Cerebellar nuclear complex (tissue), 1 donor: ENCODE data around the gene CMTM6.
"Not testable (repeated sequence)": the region's sequence is repeated elsewhere in the genome, so short reads cannot be mapped to it uniquely, and the experiment has no call there.

Experiments used
- DNase-seq, 2 experiments: peaks; one replicate each; lab custom pipeline; 2025; lab: John Stamatoyannopoulos, UW

CMTM6 gene

GRCh38 chr3:32466808-32467207 is 35.8 kb downstream of the CMTM6 start:
- not testable (repeated sequence) for DNase-seq

GRCh38 chr3:32464726-32465125 is 37.9 kb downstream of the CMTM6 start:
- DNase-seq, result not testable (repeated sequence)

GRCh38 chr3:32463415-32463814 is 39.2 kb downstream of the CMTM6 start:
- peak in 1 of 2 experiments; percentile 14 for DNase-seq

GRCh38 chr3:32462191-32462986 is 40.3 kb downstream of the CMTM6 start:
- not testable (repeated sequence) for DNase-seq

GRCh38 chr3:32460817-32461496 is 41.7 kb downstream of the CMTM6 start:
- not testable (repeated sequence) for DNase-seq

GRCh38 chr3:32460031-32460749 is 42.5 kb downstream of the CMTM6 start:
- no peak for DNase-seq

- no peak for DNase-seq
These were observed 43.2 kb downstream of the CMTM6 start for GRCh38 chr3:32459450-32459849.

GRCh38 chr3:32457971-32458471 is 44.6 kb downstream of the CMTM6 start:
- no peak for DNase-seq

- no peak for DNase-seq
These were observed 46.1 kb downstream of the CMTM6 start for GRCh38 chr3:32456429-32457130.

- peak in 1 of 2 experiments; percentile 62 for DNase-seq
These were observed 46.8 kb downstream of the CMTM6 start for GRCh38 chr3:32455609-32456428.

GRCh38 chr3:32454731-32455608 is 47.7 kb downstream of the CMTM6 start:
- DNase-seq, result no peak

- DNase-seq, result no peak
These were observed 48.5 kb downstream of the CMTM6 start for GRCh38 chr3:32454111-32454510.

- no peak for DNase-seq
These were observed 49.3 kb downstream of the CMTM6 start for GRCh38 chr3:32453346-32453745.

- no peak for DNase-seq
These were observed 50.6 kb downstream of the CMTM6 start for GRCh38 chr3:32452009-32452408.

GRCh38 chr3:32450992-32451659 is 51.5 kb downstream of the CMTM6 start:
- no peak for DNase-seq

- DNase-seq, result no peak
These were observed 52.2 kb downstream of the CMTM6 start for GRCh38 chr3:32450426-32450825.

GRCh38 chr3:32449691-32450090 is 53.0 kb downstream of the CMTM6 start:
- DNase-seq, result no peak

GRCh38 chr3:32448686-32449474 is 53.8 kb downstream of the CMTM6 start:
- DNase-seq, result no peak
